Smooth muscle cell (in vitro differentiated cells): ENCODE measurements around the gene MIS18A. TPM values are rescaled to one million over a fixed set of nuclear protein-coding genes. Genes with fewer than 3 reads are reported as not detected.

Experiments used
- DNase-seq: peaks from one replicate; lab custom pipeline; 2025; ENCODE audit not compliant: unreplicated experiment; lab: John Stamatoyannopoulos, UW
- H2AFZ ChIP-seq: fragments of 200-600 bp; sonication (generic); 2 replicates; pipeline ENCODE4 v1.6.0; 2016; ENCODE audit warnings: antibody characterized with exemption, low read depth, mild to moderate bottlenecking
- H3F3A ChIP-seq: fragments of 200-600 bp; sonication (generic); 2 replicates; pipeline ENCODE4 v1.6.0; 2017; ENCODE audit warnings: antibody characterized with exemption, low read depth
- H3K27ac ChIP-seq: fragments of 200-600 bp; sonication (generic); 2 replicates; pipeline ENCODE4 v1.5.1; 2016; ENCODE audit warnings: low read depth, mild to moderate bottlenecking
- H3K27me3 ChIP-seq: fragments of 200-600 bp; sonication (generic); 2 replicates; pipeline ENCODE4 v1.6.1; 2016; ENCODE audit warnings: low read depth, mild to moderate bottlenecking
- H3K36me3 ChIP-seq: fragments of 200-600 bp; sonication (generic); 2 replicates; pipeline ENCODE4 v1.5.1; 2016; ENCODE audit warnings: low read depth
- H3K4me1 ChIP-seq: fragments of 200-600 bp; sonication (generic); 2 replicates; pipeline ENCODE4 v1.5.1; 2016; ENCODE audit warnings: low read depth
- H3K4me2 ChIP-seq: fragments of 200-600 bp; sonication (generic); 2 replicates; pipeline ENCODE4 v1.6.0; 2016; ENCODE audit warnings: mild to moderate bottlenecking
- H3K4me3 ChIP-seq: fragments of 200-600 bp; sonication (generic); 2 replicates; pipeline ENCODE4 v1.5.1; 2016; ENCODE audit warnings: mild to moderate bottlenecking
- H3K79me2 ChIP-seq: fragments of 200-600 bp; sonication (generic); 2 replicates; pipeline ENCODE4 v1.6.0; 2016; ENCODE audit warnings: low read depth, mild to moderate bottlenecking
- H3K9ac ChIP-seq: fragments of 200-600 bp; sonication (generic); 2 replicates; pipeline ENCODE4 v1.6.0; 2016; ENCODE audit warnings: low read depth
- H3K9me3 ChIP-seq: fragments of 200-600 bp; sonication (generic); replicated peaks from 2 replicates; pipeline ENCODE4 v1.5.1; 2016; ENCODE audit warnings: low read depth
- H4K20me1 ChIP-seq: fragments of 200-600 bp; sonication (generic); 2 replicates; pipeline ENCODE4 v1.6.0; 2016; ENCODE audit warnings: low read depth
- CTCF ChIP-seq: fragments of 200-600 bp; sonication (generic); IDR thresholded peaks from 2 replicates; pipeline ENCODE4 v1.5.1; 2017; ENCODE audit warnings: borderline replicate concordance, mild to moderate bottlenecking, antibody characterized with exemption; ENCODE audit not compliant: insufficient read depth, poor library complexity, severe bottlenecking
- WGBS: methylation state at CpG from one replicate; pipeline ENCODE4 v1.1.7; 2016; ENCODE audit warnings: low lambda C conversion rate; 5-methylcytosine and 5-hydroxymethylcytosine counted together
- polyA plus RNA-seq: library from polyadenylated mRNA; unstranded; fragments of >200 nt; fragmentation: Nextera tagmentation; extraction: Ambion mirVana; gene quantifications from 2 replicates; pipeline ENCODE4 v1.2.1, GENCODE V29; 2016
- total RNA-seq: library from RNA; depleted of rRNA; stranded (reverse); fragments of >200 nt; gene quantifications from 2 replicates; pipeline ENCODE4 v1.2.3, GENCODE V29; 2014

The MIS18A gene
- total and polyA plus RNA-seq, 2 experiments from 2014 or later, result 9.4 to 20.0 TPM

- Histone ChIP-seq H4K20me1 (no peaks in the 10 kb centered on the region), H3K36me3 (no peaks in the 10 kb centered on the region), H3K9me3 (no peaks in the 10 kb centered on the region), H3K4me3 (no peak overlapping the region), H3K79me2 (no peaks in the 10 kb centered on the region), H2AFZ (no peak overlapping the region), H3K27me3 (no peaks in the 10 kb centered on the region), H3K9ac (no peak overlapping the region), H3K4me2 (no peak overlapping the region), H3F3A (no peaks in the 10 kb centered on the region), H3K27ac (no peak overlapping the region), H3K4me1 (peaks cover 6% of the 10 kb centered on the region)
- DNase-seq, result no peak
- WGBS, result 82% methylated on average over 14 of the region's 14 CpGs
- TF ChIP-seq CTCF, result no peak
These were observed 30.0 kb downstream of the MIS18A start for GRCh38 chr21:32248571-32249461.

- no peaks in the 10 kb centered on the region for H3K27me3 ChIP-seq
- H3K4me1 ChIP-seq, result peaks cover 6% of the 10 kb centered on the region
- DNase-seq, result no peak
- TF ChIP-seq CTCF, result no peak
- H3K36me3 ChIP-seq, result no peaks in the 10 kb centered on the region
- no peak overlapping the region for H3K4me2 ChIP-seq
- H3K27ac ChIP-seq, result no peak overlapping the region
- no peak overlapping the region for H3K4me3 ChIP-seq
- H3K9ac ChIP-seq, result no peak overlapping the region
- no peaks in the 10 kb centered on the region for H3K9me3 ChIP-seq
- no peak overlapping the region for H2AFZ ChIP-seq
- no peaks in the 10 kb centered on the region for H4K20me1 ChIP-seq
- 80% methylated on average over 9 of the region's 9 CpGs for WGBS
- H3K79me2 ChIP-seq, result no peaks in the 10 kb centered on the region
- H3F3A ChIP-seq, result no peaks in the 10 kb centered on the region
These were observed 32.2 kb downstream of the MIS18A start for GRCh38 chr21:32246571-32247140.

GRCh38 chr21:32245971-32246370 lies 32.9 kb downstream of the MIS18A start:
- Histone ChIP-seq H3K4me1 (peaks cover 6% of the 10 kb centered on the region), H3K9me3 (no peaks in the 10 kb centered on the region), H3K27ac (no peak overlapping the region), H3K9ac (no peak overlapping the region), H3K27me3 (no peaks in the 10 kb centered on the region), H3K79me2 (no peaks in the 10 kb centered on the region), H3K36me3 (no peaks in the 10 kb centered on the region), H3K4me3 (no peak overlapping the region), H3F3A (no peaks in the 10 kb centered on the region), H2AFZ (no peak overlapping the region), H3K4me2 (no peak overlapping the region), H4K20me1 (no peaks in the 10 kb centered on the region)
- DNase-seq, result no peak
- TF ChIP-seq CTCF, result no peak
- 92% methylated on average over 8 of the region's 8 CpGs for WGBS
